Astrocyte (in vitro differentiated cells and primary cell): Measurements from ENCODE around the gene HSPB7. TPM values are rescaled to one million over a fixed set of nuclear protein-coding genes. Genes with fewer than 3 reads are reported as not detected.

Experiments used
- DNase-seq: peaks from one replicate; pipeline ENCODE4 v3.0.0-alpha.2; 2010; ENCODE audit warnings: low read depth
- FAIRE-seq: peaks from 2 replicates; lab custom pipeline; 2011; peaks lifted over from hg19 to GRCh38; lab: Jason Lieb, UNC
- H2AFZ ChIP-seq: 2 replicates; pipeline ENCODE4 v1.6.0; 2012; ENCODE audit warnings: low read depth, low read length, inconsistent platforms
- H3K27ac ChIP-seq: 2 replicates; pipeline ENCODE4 v1.5.1; 2011; ENCODE audit warnings: low read depth, low read length, inconsistent platforms
- H3K27me3 ChIP-seq: 2 replicates; pipeline ENCODE4 v1.6.0; 2011; ENCODE audit warnings: low read length, inconsistent platforms; ENCODE audit not compliant: insufficient read depth
- H3K36me3 ChIP-seq: 2 replicates; pipeline ENCODE4 v1.5.1; 2011; ENCODE audit warnings: low read length, inconsistent platforms; ENCODE audit not compliant: insufficient read depth
- H3K4me1 ChIP-seq: 2 replicates; pipeline ENCODE4 v1.5.1; 2011; ENCODE audit warnings: low read length, inconsistent platforms; ENCODE audit not compliant: insufficient read depth
- H3K4me2 ChIP-seq: 2 replicates; pipeline ENCODE4 v1.6.0; 2012; ENCODE audit warnings: low read length, inconsistent platforms
- H3K4me3 ChIP-seq: 2 replicates; pipeline ENCODE4 v1.5.1; 2011; ENCODE audit warnings: low read depth, mild to moderate bottlenecking, low read length, inconsistent platforms; ENCODE audit not compliant: insufficient read depth
- H3K79me2 ChIP-seq: 2 replicates; pipeline ENCODE4 v1.6.0; 2012; ENCODE audit warnings: mild to moderate bottlenecking, low read length, inconsistent platforms; ENCODE audit not compliant: insufficient read depth
- H3K9ac ChIP-seq: 2 replicates; pipeline ENCODE4 v1.6.0; 2012; ENCODE audit warnings: mild to moderate bottlenecking, low read length, inconsistent platforms
- H3K9me3 ChIP-seq: 2 replicates; pipeline ENCODE4 v1.5.1; 2012; ENCODE audit warnings: low read depth, mild to moderate bottlenecking, low read length, inconsistent platforms; ENCODE audit not compliant: insufficient read depth
- H4K20me1 ChIP-seq: 2 replicates; pipeline ENCODE4 v1.6.0; 2012; ENCODE audit warnings: low read length, inconsistent platforms; ENCODE audit not compliant: insufficient read depth
- H3K27ac Mint-ChIP-seq: one replicate; pipeline ENCODE4 v1.8.0; 2021; ENCODE audit warnings: mild to moderate bottlenecking, mixed read lengths; ENCODE audit not compliant: unreplicated experiment
- H3K27me3 Mint-ChIP-seq: one replicate; pipeline ENCODE4 v1.8.0; 2021; ENCODE audit warnings: low read depth, mixed read lengths; ENCODE audit not compliant: unreplicated experiment
- H3K36me3 Mint-ChIP-seq: one replicate; pipeline ENCODE4 v1.8.0; 2021; ENCODE audit warnings: low read depth, mixed read lengths; ENCODE audit not compliant: unreplicated experiment
- H3K4me1 Mint-ChIP-seq: one replicate; pipeline ENCODE4 v1.8.0; 2021; ENCODE audit warnings: low read depth, mixed read lengths; ENCODE audit not compliant: unreplicated experiment
- H3K4me3 Mint-ChIP-seq: one replicate; pipeline ENCODE4 v1.8.0; 2021; ENCODE audit warnings: mild to moderate bottlenecking, moderate library complexity, mixed read lengths; ENCODE audit not compliant: unreplicated experiment
- H3K9me3 Mint-ChIP-seq: one replicate; pipeline ENCODE4 v1.8.0; 2021; ENCODE audit warnings: mild to moderate bottlenecking, mixed read lengths; ENCODE audit not compliant: unreplicated experiment
- EZH2 ChIP-seq: IDR thresholded peaks from 2 replicates; pipeline ENCODE4 v1.6.1; 2012; ENCODE audit warnings: mild to moderate bottlenecking, low read length, inconsistent platforms; ENCODE audit not compliant: insufficient read depth
- total RNA-seq: library from RNA; stranded (reverse); gene quantifications from 2 replicates; pipeline ENCODE4 v1.2.1, GENCODE V29; 2021
- TF ChIP-seq, protein P1 (sequence below): IDR thresholded peaks from 2 replicates; pipeline ENCODE4 v1.5.1; 2011; ENCODE audit warnings: low read depth, mild to moderate bottlenecking, inconsistent platforms, low read length, moderate library complexity; ENCODE audit not compliant: insufficient read depth

HSPB7 gene
- total RNA-seq, 1 donor from 2014 or later = 0.45 TPM

DNA sequence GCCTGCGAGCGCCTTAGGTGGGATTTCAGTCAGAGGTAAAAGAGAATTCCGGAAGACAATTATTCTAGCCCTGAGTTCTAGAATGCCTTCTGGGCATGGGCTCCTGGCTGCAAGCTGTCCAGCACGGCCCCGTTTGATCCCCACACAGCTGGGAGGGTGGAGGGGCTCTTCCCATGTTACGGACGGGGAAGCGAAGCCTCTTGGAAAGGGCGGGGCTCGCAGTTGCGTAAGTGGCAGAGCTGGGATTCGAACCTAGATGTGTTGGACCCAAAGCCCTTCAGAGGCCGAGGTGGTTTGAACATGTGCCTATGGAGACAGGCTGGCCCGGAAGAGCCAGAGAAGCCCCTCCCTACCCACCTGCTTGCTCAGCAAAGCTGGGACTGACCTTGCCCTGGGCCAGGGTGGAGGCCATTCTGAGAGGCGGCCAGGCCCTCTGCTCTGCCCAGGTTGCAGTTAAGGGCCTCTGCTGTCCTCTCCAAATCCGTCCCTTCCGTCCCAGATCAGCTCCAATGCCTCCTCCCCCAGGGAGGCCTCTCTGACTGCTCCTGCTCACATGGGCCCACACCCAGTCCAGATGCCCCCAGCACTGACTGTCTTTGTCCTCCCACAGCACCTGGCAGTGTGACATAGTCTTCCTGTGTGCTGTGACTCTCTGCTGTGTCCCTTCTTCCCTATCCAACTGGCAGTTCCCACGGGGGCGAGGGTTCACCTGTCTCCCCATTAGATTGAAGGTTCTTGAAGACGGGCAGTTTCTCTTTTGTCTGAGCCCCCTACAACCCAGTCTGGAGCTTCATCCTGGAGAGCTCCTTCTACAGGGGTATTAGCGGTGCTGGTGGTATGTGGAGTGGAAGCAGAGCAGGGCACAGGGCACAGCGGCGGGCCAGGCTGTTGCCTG is 1.2 kb upstream of the HSPB7 start:
- H3K9ac ChIP-seq = peak overlapping the region; percentile 56
- peak overlapping the region; percentile 9 for H3K27ac ChIP-seq
- Mint-ChIP-seq H3K9me3 (peaks cover 4% of the 10 kb centered on the region), H3K4me3 (peak overlapping the region; percentile 71), H3K27ac (peak overlapping the region; percentile 66), H3K4me1 (peaks cover 26% of the 10 kb centered on the region), H3K27me3 (peaks cover 18% of the 10 kb centered on the region), H3K36me3 (no peaks in the 10 kb centered on the region)
- peaks cover 32% of the 10 kb centered on the region for H3K4me1 ChIP-seq
- DNase-seq = no peak
- TF ChIP-seq, protein P1, sequence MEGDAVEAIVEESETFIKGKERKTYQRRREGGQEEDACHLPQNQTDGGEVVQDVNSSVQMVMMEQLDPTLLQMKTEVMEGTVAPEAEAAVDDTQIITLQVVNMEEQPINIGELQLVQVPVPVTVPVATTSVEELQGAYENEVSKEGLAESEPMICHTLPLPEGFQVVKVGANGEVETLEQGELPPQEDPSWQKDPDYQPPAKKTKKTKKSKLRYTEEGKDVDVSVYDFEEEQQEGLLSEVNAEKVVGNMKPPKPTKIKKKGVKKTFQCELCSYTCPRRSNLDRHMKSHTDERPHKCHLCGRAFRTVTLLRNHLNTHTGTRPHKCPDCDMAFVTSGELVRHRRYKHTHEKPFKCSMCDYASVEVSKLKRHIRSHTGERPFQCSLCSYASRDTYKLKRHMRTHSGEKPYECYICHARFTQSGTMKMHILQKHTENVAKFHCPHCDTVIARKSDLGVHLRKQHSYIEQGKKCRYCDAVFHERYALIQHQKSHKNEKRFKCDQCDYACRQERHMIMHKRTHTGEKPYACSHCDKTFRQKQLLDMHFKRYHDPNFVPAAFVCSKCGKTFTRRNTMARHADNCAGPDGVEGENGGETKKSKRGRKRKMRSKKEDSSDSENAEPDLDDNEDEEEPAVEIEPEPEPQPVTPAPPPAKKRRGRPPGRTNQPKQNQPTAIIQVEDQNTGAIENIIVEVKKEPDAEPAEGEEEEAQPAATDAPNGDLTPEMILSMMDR = no peak
- FAIRE-seq = no peak
- no peaks in the 10 kb centered on the region for H3K27me3 ChIP-seq
- H3K4me2 ChIP-seq = peak overlapping the region; percentile 44
- H3K79me2 ChIP-seq = no peaks in the 10 kb centered on the region
- peak overlapping the region; percentile 7 for H2AFZ ChIP-seq
- no peaks in the 10 kb centered on the region for H3K36me3 ChIP-seq
- no peaks in the 10 kb centered on the region for H4K20me1 ChIP-seq
- H3K4me3 ChIP-seq = no peak overlapping the region
- H3K9me3 ChIP-seq = no peaks in the 10 kb centered on the region

DNA sequence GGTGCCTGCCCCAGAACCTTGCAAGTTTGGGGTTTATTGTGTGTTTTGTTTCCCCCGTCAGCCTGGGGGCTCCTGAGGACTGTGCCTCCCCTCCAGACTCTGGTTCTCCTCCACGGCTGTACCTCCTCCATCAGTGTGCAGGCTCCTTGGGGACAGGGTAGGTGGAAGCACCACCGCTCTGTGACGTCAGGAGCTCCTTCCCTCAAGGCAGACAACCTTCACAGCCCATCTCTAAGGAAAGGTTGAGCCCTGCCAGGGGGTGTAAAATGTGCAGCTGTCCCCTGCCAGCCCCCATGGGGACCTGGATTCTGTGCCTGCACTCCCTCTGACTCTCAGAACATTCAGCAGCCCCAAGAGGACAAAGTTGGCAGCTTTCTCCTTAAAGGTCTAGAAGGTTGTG is 465 bp upstream of the HSPB7 start:
- Histone ChIP-seq H4K20me1 (no peaks in the 10 kb centered on the region), H3K4me1 (peaks cover 38% of the 10 kb centered on the region), H3K36me3 (no peaks in the 10 kb centered on the region), H3K79me2 (no peaks in the 10 kb centered on the region), H3K4me3 (no peak overlapping the region), H3K27me3 (no peaks in the 10 kb centered on the region), H3K9ac (peak overlapping the region; percentile 8), H3K9me3 (no peaks in the 10 kb centered on the region), H3K4me2 (no peak overlapping the region), H2AFZ (peak overlapping the region; percentile 39), H3K27ac (no peak overlapping the region)
- Mint-ChIP-seq H3K36me3 (no peaks in the 10 kb centered on the region), H3K27ac (peak overlapping the region; percentile 66), H3K4me1 (peaks cover 30% of the 10 kb centered on the region), H3K27me3 (peaks cover 17% of the 10 kb centered on the region), H3K4me3 (no peak overlapping the region), H3K9me3 (peaks cover 4% of the 10 kb centered on the region)
- TF ChIP-seq EZH2 = no peak
- TF ChIP-seq, protein P1 = no peak
- no peak for FAIRE-seq
- no peak for DNase-seq

DNA sequence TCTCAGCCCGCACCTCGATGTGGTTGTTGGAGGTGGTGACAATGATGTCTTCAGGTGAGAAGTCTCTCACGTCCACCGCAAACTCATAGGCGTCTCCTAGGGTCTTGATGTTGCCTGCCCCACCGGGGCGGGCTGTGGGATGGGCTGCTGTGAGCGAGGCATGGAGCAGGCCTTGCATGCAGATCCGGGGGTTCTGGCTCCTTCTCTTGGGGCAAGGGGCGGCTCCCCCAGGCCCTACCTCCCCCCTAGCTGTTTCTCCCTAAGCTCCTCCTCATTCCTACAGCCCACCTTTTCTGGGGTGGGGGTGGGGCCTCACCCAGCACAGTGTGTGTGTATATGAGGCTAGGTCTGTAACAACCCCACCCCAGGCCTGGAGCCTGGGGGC is 775 bp downstream of the HSPB7 start:
- Histone ChIP-seq H2AFZ (no peak overlapping the region), H3K27me3 (no peaks in the 10 kb centered on the region), H3K27ac (no peak overlapping the region), H3K4me3 (no peak overlapping the region), H3K4me1 (peaks cover 49% of the 10 kb centered on the region), H3K36me3 (no peaks in the 10 kb centered on the region), H3K79me2 (no peaks in the 10 kb centered on the region), H4K20me1 (no peaks in the 10 kb centered on the region), H3K9me3 (no peaks in the 10 kb centered on the region), H3K9ac (no peak overlapping the region), H3K4me2 (no peak overlapping the region)
- H3K9me3 Mint-ChIP-seq = peaks cover 4% of the 10 kb centered on the region
- DNase-seq (no peak), FAIRE-seq (no peak)
- H3K4me1 Mint-ChIP-seq = peaks cover 33% of the 10 kb centered on the region
- no peaks in the 10 kb centered on the region for H3K36me3 Mint-ChIP-seq
- no peak overlapping the region for H3K4me3 Mint-ChIP-seq
- peaks cover 9% of the 10 kb centered on the region for H3K27me3 Mint-ChIP-seq
- H3K27ac Mint-ChIP-seq = no peak overlapping the region
- TF ChIP-seq, protein P1 = no peak
- TF ChIP-seq EZH2 = no peak
